ENCODE data around the gene SGCA.

Gene SGCA

DNA sequence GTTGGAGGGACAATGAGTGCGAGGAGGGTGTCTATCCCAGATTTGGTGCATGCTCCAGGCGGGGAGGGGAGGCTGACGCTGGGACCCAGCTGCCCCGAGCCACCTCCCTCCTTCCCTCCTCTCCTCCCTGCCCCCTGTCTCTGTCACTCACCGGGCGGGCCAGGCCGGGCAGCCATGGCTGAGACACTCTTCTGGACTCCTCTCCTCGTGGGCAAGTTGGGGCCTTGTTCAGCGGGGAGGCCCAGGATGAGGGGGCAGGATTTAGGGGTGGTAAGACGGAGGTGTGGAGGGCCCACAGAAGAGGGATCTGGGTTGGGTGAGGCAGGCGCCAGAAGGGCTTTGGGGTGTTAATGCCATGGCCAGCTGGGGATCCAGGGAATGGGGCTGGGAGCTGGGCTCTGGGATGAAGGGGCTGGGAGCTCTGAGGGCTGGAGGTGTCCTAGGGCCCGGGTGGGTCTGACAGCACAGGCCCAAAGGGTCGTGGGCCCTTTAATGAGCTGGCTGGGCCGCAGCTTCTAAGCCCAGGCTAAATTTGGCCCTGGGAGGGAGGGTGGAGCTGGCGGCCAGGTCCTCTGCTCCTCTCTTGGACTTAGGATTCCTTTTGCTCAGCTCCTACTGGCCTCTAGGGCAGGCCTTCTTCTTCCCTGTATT lies at the start of gene SGCA:
SGCA (plus strand) TSS at position 139 of the 651 bp plus-strand sequence; CDS start at position 175, 36 bp downstream.
- Histone ChIP-seq H3K36me3 (ENCODE audit: control insufficient read depth in 5 of 5, insufficient read depth in 5 of 5, low read length in 5 of 5) (no peaks in the 10 kb centered on the region), H3K27ac (ENCODE audit: low read depth, low read length) (no peak within 1 kb of the TSS), H3K27me3 (ENCODE audit: control insufficient read depth in 5 of 5, insufficient read depth in 4 of 5, low read length in 5 of 5) (peaks cover 0 to 6% (median 0%) of the 10 kb centered on the region in 5 donors), H3K4me3 (ENCODE audit: low read depth in 1 of 5, low read length in 5 of 5) (no peak within 1 kb of the TSS), H3K9ac (ENCODE audit: low read length in 5 of 5) (peak within 1 kb of the TSS in 1 of 5 donors; percentile 25), H3K4me1 (ENCODE audit: control insufficient read depth in 5 of 5, insufficient read depth in 5 of 5, low read length in 5 of 5) (peaks cover 2 to 16% (median 10%) of the 10 kb centered on the region in 5 donors), H3K9me3 (ENCODE audit: control insufficient read depth in 5 of 5, low read length in 5 of 5) (no peaks in the 10 kb centered on the region)

DNA sequence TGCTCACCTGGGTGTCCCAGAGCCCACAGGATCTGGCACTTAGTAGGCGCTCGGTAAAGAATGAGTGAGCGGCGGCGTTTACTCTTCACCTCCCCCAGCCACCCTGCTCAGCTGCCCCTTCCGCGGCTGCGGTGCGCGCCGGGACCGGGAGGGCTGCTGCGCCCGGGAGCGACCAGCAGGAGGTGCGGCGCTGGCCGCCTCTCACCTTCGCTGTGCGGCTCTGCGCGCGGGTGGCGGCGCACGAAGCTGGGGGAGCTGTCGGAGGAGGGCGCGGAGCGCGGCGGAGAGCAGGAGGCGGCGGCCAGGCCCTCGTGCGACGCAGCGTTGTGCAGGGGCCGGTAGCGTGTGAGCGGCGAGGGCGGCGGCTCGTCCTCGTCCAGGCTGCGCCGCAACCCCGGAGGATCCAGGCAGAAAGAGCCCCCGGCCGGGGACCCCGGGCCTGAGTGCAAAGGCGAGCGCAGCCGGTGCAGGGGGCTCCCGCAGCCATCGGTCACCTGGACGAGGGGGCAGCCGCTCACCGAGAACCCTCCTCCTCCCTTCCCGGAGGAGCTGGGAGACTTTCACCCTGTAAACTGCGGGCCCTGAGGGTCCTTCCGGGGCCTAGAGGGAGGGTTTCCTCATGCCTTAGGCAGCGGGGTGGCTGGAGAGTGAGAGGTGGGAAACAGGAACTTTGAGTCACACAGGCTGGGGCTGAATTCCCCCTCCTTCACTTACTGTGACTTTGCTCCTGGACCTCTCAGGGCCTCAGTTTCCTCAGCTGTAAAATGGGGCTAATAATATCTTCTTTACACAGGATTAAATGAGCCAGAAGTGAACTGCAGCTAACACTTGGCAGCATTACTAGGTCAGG lies 48.4 kb upstream of the SGCA start:
- Histone ChIP-seq H3K27me3 (ENCODE audit: control insufficient read depth in 5 of 5, insufficient read depth in 4 of 5, low read length in 5 of 5) (peaks cover 0 to 8% (median 4%) of the 10 kb centered on the region in 5 donors), H3K36me3 (ENCODE audit: control insufficient read depth in 5 of 5, insufficient read depth in 5 of 5, low read length in 5 of 5) (no peaks in the 10 kb centered on the region), H3K27ac (ENCODE audit: low read depth, low read length) (no peak overlapping the region), H3K9me3 (ENCODE audit: control insufficient read depth in 5 of 5, low read length in 5 of 5) (no peaks in the 10 kb centered on the region), H3K4me3 (ENCODE audit: low read depth in 1 of 5, low read length in 5 of 5) (peak overlapping the region in 4 of 5 donors; percentile 15 to 36 (median 22)), H3K4me1 (ENCODE audit: control insufficient read depth in 5 of 5, insufficient read depth in 5 of 5, low read length in 5 of 5) (peaks cover 0 to 43% (median 27%) of the 10 kb centered on the region in 5 donors), H3K9ac (ENCODE audit: low read length in 5 of 5) (no peak overlapping the region)

DNA sequence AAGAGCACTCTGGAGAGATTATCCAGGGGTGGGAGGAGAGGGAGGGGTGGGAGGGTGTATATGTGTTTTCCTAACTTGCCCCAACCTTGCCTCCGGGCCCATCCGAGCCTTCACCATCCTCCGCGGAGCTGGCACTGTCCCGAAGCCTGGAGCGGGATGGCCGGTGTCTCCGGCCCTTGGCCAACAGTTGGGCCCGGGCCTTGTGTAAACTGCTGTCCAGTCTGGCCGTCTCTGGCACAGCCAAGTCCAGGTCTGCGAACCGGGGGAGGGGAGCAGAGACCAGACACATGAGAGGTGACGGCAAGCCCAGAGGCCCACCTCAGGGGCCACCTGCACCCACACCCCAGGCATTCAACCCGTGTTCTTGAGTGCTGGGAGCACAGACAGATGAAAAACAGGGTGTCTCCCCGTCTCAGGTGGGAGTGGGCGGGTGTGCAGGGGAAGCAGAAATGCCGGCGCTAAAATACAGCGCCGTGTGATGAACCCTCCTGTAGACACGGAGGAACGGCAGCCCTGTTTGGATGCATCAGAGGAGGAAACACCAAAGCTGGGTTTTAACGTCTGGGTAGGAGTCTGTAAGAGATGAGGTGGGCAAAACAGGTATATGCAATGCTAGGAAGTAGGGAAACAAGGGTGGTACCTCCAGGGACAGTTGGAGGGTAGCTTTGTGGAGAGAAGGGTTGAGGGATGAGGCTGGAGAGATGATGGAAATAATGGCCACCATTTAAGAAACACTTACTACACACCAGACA lies 47.6 kb upstream of the SGCA start:
- H3K27me3 ChIP-seq (ENCODE audit: control insufficient read depth in 5 of 5, insufficient read depth in 4 of 5, low read length in 5 of 5) = peaks cover 0 to 8% (median 4%) of the 10 kb centered on the region in 5 donors
- peaks cover 0 to 35% (median 19%) of the 10 kb centered on the region in 5 donors for H3K4me1 ChIP-seq (ENCODE audit: control insufficient read depth in 5 of 5, insufficient read depth in 5 of 5, low read length in 5 of 5)
- no peak overlapping the region for H3K9ac ChIP-seq (ENCODE audit: low read length in 5 of 5)
- no peak overlapping the region for H3K4me3 ChIP-seq (ENCODE audit: low read depth in 1 of 5, low read length in 5 of 5)
- H3K27ac ChIP-seq (ENCODE audit: low read depth, low read length) = no peak overlapping the region
- no peaks in the 10 kb centered on the region for H3K9me3 ChIP-seq (ENCODE audit: control insufficient read depth in 5 of 5, low read length in 5 of 5)
- no peaks in the 10 kb centered on the region for H3K36me3 ChIP-seq (ENCODE audit: control insufficient read depth in 5 of 5, insufficient read depth in 5 of 5, low read length in 5 of 5)

DNA sequence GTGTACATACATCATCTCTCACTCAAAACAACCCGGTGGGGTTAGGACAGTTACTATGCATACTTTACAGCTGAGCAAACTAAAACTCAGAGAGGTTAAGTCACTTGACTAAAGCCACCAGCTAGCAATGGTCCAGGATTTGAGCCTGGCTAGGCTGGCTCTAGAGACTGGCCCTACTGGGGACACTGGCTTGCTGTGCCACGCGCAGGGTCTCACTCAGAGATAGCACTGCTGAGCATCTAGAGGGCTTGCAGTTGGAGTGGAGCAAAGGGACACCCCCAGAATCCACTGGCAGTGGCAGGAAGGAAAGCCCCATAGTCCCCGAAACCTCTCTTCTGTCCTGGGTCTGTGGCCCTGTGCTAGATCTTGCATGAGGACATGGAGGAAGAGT lies 47.0 kb upstream of the SGCA start:
- Histone ChIP-seq H3K9me3 (ENCODE audit: control insufficient read depth in 5 of 5, low read length in 5 of 5) (no peaks in the 10 kb centered on the region), H3K27ac (ENCODE audit: low read depth, low read length) (no peak overlapping the region), H3K27me3 (ENCODE audit: control insufficient read depth in 5 of 5, insufficient read depth in 4 of 5, low read length in 5 of 5) (peaks cover 0 to 8% (median 4%) of the 10 kb centered on the region in 5 donors), H3K9ac (ENCODE audit: low read length in 5 of 5) (no peak overlapping the region), H3K4me1 (ENCODE audit: control insufficient read depth in 5 of 5, insufficient read depth in 5 of 5, low read length in 5 of 5) (peaks cover 1 to 31% (median 21%) of the 10 kb centered on the region in 5 donors), H3K36me3 (ENCODE audit: control insufficient read depth in 5 of 5, insufficient read depth in 5 of 5, low read length in 5 of 5) (no peaks in the 10 kb centered on the region), H3K4me3 (ENCODE audit: low read depth in 1 of 5, low read length in 5 of 5) (no peak overlapping the region)

DNA sequence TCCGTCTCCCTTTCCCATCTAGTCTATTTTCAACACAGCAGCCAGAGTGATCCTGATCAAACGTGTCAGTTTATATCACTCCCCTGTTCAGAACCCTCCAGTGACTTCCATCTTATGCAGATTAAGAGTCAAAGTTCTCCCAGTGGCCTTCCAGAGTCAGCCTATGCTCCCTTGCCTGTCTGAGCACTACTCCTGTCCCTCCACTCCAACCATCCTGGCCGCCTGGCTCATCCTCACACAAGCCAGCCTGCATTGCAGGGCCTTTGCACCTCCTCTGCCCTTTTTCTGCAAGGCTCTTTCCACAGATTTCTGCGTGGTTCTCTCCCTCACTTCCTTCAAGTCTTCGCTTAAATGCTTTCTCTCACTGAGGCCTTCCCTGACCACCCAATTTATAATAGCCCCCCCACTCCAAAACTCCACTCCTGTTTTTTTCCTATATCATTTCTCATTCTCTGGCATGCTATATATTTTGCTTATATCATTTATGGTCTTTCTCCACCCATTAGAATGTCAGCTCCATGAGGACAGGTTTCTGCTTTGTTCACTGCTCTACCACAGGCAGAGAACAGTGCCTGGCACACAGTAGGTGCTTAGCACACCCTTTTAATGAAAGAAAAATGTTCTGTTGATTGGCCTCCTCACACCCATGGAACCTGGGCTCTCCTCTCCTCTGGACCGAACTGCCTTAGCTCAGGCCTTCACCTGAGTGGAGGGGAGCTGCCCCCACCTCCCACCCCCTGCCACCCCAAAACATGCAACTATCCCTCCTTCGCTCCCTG lies 45.1 kb upstream of the SGCA start:
- Histone ChIP-seq H3K27me3 (ENCODE audit: control insufficient read depth in 5 of 5, insufficient read depth in 4 of 5, low read length in 5 of 5) (peaks cover 0 to 8% (median 4%) of the 10 kb centered on the region in 5 donors), H3K9ac (ENCODE audit: low read length in 5 of 5) (no peak overlapping the region), H3K4me1 (ENCODE audit: control insufficient read depth in 5 of 5, insufficient read depth in 5 of 5, low read length in 5 of 5) (peaks cover 1 to 24% (median 20%) of the 10 kb centered on the region in 5 donors), H3K4me3 (ENCODE audit: low read depth in 1 of 5, low read length in 5 of 5) (no peak overlapping the region), H3K27ac (ENCODE audit: low read depth, low read length) (no peak overlapping the region), H3K36me3 (ENCODE audit: control insufficient read depth in 5 of 5, insufficient read depth in 5 of 5, low read length in 5 of 5) (no peaks in the 10 kb centered on the region), H3K9me3 (ENCODE audit: control insufficient read depth in 5 of 5, low read length in 5 of 5) (no peaks in the 10 kb centered on the region)

DNA sequence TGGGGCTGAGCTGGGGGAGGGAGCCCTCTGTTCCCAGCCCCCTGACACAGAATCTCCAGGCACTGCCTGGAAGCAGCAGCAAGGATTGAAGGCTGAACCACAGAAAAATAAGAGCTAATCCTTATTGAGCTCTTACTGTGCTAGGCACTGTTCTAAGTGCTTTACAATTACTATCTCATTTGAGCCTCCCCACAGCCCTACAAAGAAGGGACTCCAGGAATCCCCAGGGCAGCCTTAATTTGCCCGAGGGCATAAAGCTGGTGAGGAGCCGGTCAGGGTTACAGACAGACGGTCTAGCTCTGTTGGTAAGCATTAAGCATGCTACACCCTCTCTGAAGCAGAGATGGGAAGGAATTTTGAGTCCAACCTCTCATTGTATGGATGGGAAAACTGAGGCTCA lies 42.9 kb upstream of the SGCA start:
- Histone ChIP-seq H3K9me3 (ENCODE audit: control insufficient read depth in 5 of 5, low read length in 5 of 5) (no peaks in the 10 kb centered on the region), H3K27me3 (ENCODE audit: control insufficient read depth in 5 of 5, insufficient read depth in 4 of 5, low read length in 5 of 5) (peaks cover 0 to 9% (median 5%) of the 10 kb centered on the region in 5 donors), H3K4me1 (ENCODE audit: control insufficient read depth in 5 of 5, insufficient read depth in 5 of 5, low read length in 5 of 5) (peaks cover 1 to 17% (median 14%) of the 10 kb centered on the region in 5 donors), H3K4me3 (ENCODE audit: low read depth in 1 of 5, low read length in 5 of 5) (no peak overlapping the region), H3K27ac (ENCODE audit: low read depth, low read length) (no peak overlapping the region), H3K9ac (ENCODE audit: low read length in 5 of 5) (no peak overlapping the region), H3K36me3 (ENCODE audit: control insufficient read depth in 5 of 5, insufficient read depth in 5 of 5, low read length in 5 of 5) (no peaks in the 10 kb centered on the region)

DNA sequence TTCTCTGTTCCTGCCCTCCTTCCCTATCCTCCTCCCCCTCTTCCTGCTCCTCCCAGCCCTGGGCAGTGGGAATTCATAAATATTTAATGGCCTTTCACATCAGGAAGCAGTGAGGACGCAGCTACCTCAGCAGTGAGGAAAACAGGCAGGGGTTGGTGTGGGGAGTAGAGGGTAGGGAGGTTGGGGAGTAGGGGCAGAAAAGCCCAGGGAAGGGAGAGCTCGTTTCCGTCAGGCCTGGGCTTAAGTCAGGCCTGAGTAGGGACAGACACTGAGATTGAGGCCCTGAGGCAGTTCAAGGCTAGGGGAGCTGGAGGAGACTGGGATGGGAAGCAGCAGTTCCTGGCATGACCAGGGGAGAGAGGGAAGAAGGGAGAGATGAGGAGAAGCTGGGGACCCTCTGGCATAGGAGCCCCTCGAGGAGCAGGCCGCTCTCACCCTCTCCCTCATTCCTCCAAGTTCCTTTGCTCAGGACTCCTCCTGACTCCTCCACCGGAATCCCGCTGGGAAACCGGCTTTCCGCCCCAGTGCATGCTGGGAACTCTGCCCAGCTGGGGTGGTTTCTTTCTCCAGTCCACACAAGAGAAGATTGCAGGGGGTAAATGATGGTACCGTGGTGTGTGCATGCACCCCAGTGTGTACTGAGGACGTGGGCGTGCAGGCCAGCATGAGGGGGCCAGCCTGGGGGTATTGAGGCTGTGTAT lies 42.0 kb upstream of the SGCA start:
- Histone ChIP-seq H3K36me3 (ENCODE audit: control insufficient read depth in 5 of 5, insufficient read depth in 5 of 5, low read length in 5 of 5) (no peaks in the 10 kb centered on the region), H3K4me1 (ENCODE audit: control insufficient read depth in 5 of 5, insufficient read depth in 5 of 5, low read length in 5 of 5) (peaks cover 4 to 20% (median 16%) of the 10 kb centered on the region in 5 donors), H3K4me3 (ENCODE audit: low read depth in 1 of 5, low read length in 5 of 5) (peak overlapping the region in 1 of 5 donors; percentile 1), H3K9me3 (ENCODE audit: control insufficient read depth in 5 of 5, low read length in 5 of 5) (no peaks in the 10 kb centered on the region), H3K27ac (ENCODE audit: low read depth, low read length) (no peak overlapping the region), H3K27me3 (ENCODE audit: control insufficient read depth in 5 of 5, insufficient read depth in 4 of 5, low read length in 5 of 5) (peaks cover 5 to 13% (median 8%) of the 10 kb centered on the region in 5 donors), H3K9ac (ENCODE audit: low read length in 5 of 5) (no peak overlapping the region)

DNA sequence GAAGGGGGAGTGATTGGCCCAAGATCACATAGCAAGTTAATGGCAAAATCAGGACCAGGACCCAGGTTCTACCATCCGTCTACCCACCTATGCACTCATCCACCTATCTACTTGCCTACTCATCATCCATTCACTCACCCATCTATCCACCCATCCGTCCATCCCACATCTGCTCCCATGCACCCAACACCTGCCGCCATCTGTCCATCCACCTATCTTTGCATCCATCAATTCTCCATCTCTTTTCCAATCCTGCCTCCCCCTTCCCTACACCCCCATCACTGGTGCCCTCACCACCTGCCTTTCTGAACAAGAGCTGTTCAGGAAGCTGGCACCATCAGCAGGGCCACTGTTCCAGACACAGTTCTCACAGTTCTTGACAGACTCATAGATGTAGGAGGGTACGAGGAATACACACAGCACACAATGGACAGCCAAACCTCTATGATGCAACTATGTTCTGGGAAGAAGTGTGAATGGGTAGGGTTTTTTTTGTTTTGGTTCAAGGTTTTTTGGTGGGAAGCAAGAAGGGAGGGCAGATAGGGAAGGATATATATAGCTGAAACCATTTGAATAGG lies 40.3 kb upstream of the SGCA start:
- Histone ChIP-seq H3K4me3 (ENCODE audit: low read depth in 1 of 5, low read length in 5 of 5) (no peak overlapping the region), H3K9me3 (ENCODE audit: control insufficient read depth in 5 of 5, low read length in 5 of 5) (no peaks in the 10 kb centered on the region), H3K36me3 (ENCODE audit: control insufficient read depth in 5 of 5, insufficient read depth in 5 of 5, low read length in 5 of 5) (no peaks in the 10 kb centered on the region), H3K27ac (ENCODE audit: low read depth, low read length) (no peak overlapping the region), H3K4me1 (ENCODE audit: control insufficient read depth in 5 of 5, insufficient read depth in 5 of 5, low read length in 5 of 5) (peaks cover 4 to 28% (median 21%) of the 10 kb centered on the region in 5 donors), H3K27me3 (ENCODE audit: control insufficient read depth in 5 of 5, insufficient read depth in 4 of 5, low read length in 5 of 5) (peaks cover 6 to 13% (median 9%) of the 10 kb centered on the region in 5 donors), H3K9ac (ENCODE audit: low read length in 5 of 5) (no peak overlapping the region)

All from subcutaneous abdominal adipose tissue (tissue), 5 donors.